ENCODE results near the gene CYBC1. TPM values are rescaled to one million over a fixed set of nuclear protein-coding genes. Genes with fewer than 3 reads are reported as not detected.

CYBC1 gene
- total RNA-seq, 1 experiment from 2014 or later, result 71.7 TPM

- TF ChIP-seq ZSCAN18 (CRISPR knock-in tag; IDR thresholded peaks at IDR 0.05), result no peak
- no peak for TF ChIP-seq NR2C2 (CRISPR knock-in tag; IDR thresholded peaks at IDR 0.05)
- TF ChIP-seq RORB (CRISPR knock-in tag; IDR thresholded peaks at IDR 0.05), result no peak
- no peak for TF ChIP-seq NFATC4 (CRISPR knock-in tag; IDR thresholded peaks at IDR 0.05)
- TF ChIP-seq MYBL2 (CRISPR knock-in tag; IDR thresholded peaks at IDR 0.05), result no peak
- TF ChIP-seq GRHL2 (CRISPR knock-in tag; IDR thresholded peaks at IDR 0.05; ENCODE audit: insufficient replicate concordance, severe bottlenecking), result no peak
- TF ChIP-seq CTCF (IDR thresholded peaks at IDR 0.05), result no peak
- 0 out of 2 replicates have a peak, but pooled peaks have one; percentile 55 for TF ChIP-seq ESRRA (CRISPR knock-in tag; IDR thresholded peaks at IDR 0.05; ENCODE audit: borderline replicate concordance)
- TF ChIP-seq USF2 (CRISPR knock-in tag; IDR thresholded peaks at IDR 0.05), result no peak
- no peak for TF ChIP-seq IRF1 (CRISPR knock-in tag; IDR thresholded peaks at IDR 0.05)
- TF ChIP-seq ZNF232 (CRISPR knock-in tag; IDR thresholded peaks at IDR 0.05), result no peak
- TF ChIP-seq ETV6 (CRISPR knock-in tag; IDR thresholded peaks at IDR 0.05), result no peak
- 0 out of 2 replicates have a peak, but pooled peaks have one; percentile 11 for TF ChIP-seq FOXK1 (CRISPR knock-in tag; IDR thresholded peaks at IDR 0.05)
- no peak for TF ChIP-seq ZNF512 (CRISPR knock-in tag; IDR thresholded peaks at IDR 0.05; ENCODE audit: borderline replicate concordance)
- no peak for TF ChIP-seq AR (CRISPR knock-in tag; IDR thresholded peaks at IDR 0.05)
- no peak for TF ChIP-seq JUN (CRISPR knock-in tag; IDR thresholded peaks at IDR 0.05)
- TF ChIP-seq ZNF138 (CRISPR knock-in tag; conservative IDR thresholded peaks at IDR 0.05), result no peak
- H3K4me1 Mint-ChIP-seq, result peaks cover 20% of the 10 kb centered on the region
- H3K4me3 Mint-ChIP-seq, result peak overlapping the region; percentile 58
- ChIA-PET POLR2A (interaction anchor here (1.1 kb wide), 1 partner anchor 23 kb away, joined by 5 read pairs; the partner anchor contains the start of gene FOXK2), CTCF (interaction anchor here (0.7 to 2.6 kb wide), 4 partner anchors 41 to 72 kb away, joined by 3 to 12 read pairs (median 7); no protein-coding TSS in a partner anchor)
- H3K36me3 Mint-ChIP-seq, result no peaks in the 10 kb centered on the region
- peaks cover 50% of the 10 kb centered on the region for H3K27me3 Mint-ChIP-seq (ENCODE audit: low read depth)
- DNase-seq (ENCODE audit: low spot score) (peak; percentile 40), ATAC-seq (peak; percentile 5)
- H3K9me3 Mint-ChIP-seq, result no peaks in the 10 kb centered on the region
- no peak overlapping the region for H3K27ac Mint-ChIP-seq
These were observed 45.4 kb upstream of the CYBC1 start for GRCh38 chr17:82495844-82496528.

All from WTC11 (cell line).